Suprapubic skin (tissue), 4 donors: ENCODE results near the gene AGL. TPM values are rescaled to one million over a fixed set of nuclear protein-coding genes. Genes with fewer than 3 reads are reported as not detected.
A peak's percentile ranks its signal among the peaks of the same experiment; 100 is the strongest.
"Not testable (repeated sequence)": the region's sequence is repeated elsewhere in the genome, so short reads cannot be mapped to it uniquely, and the experiment has no call there.

Source experiments
- DNase-seq, 2 donors: peaks; one replicate each; pipeline ENCODE4 v3.0.0-alpha.2; 2019; ENCODE audit warnings: low spot score in 2 of 2
- H3K27ac ChIP-seq: fragments of 200-600 bp; sonication (generic); one replicate; pipeline ENCODE4 v1.5.1; 2019
- H3K27me3 ChIP-seq: fragments of 200-600 bp; sonication (generic); one replicate; pipeline ENCODE4 v1.5.1; 2019
- H3K36me3 ChIP-seq: fragments of 200-600 bp; sonication (generic); one replicate; pipeline ENCODE4 v1.5.1; 2019
- H3K4me1 ChIP-seq: fragments of 200-600 bp; sonication (generic); one replicate; pipeline ENCODE4 v1.5.1; 2019
- H3K4me3 ChIP-seq: fragments of 200-600 bp; sonication (generic); one replicate; pipeline ENCODE4 v1.5.1; 2019; ENCODE audit warnings: mild to moderate bottlenecking
- H3K9me3 ChIP-seq: fragments of 200-600 bp; sonication (generic); one replicate; pipeline ENCODE4 v1.5.1; 2019
- POLR2AphosphoS5 ChIP-seq, 3 donors: sonication (generic); formaldehyde crosslinking; IDR thresholded peaks; one replicate each; pipeline ENCODE4 v1.6.1; 2017; ENCODE audit warnings: antibody characterized with exemption in 3 of 3
- WGBS: methylation state at CpG from one replicate; pipeline ENCODE4 v1.1.5; 2018; 5-methylcytosine and 5-hydroxymethylcytosine counted together
- total RNA-seq, 4 donors: library from RNA; depleted of rRNA; stranded (reverse); fragments of >200 nt; gene quantifications; one replicate each; pipeline ENCODE4 v1.1.0, GENCODE V29; 2016

AGL gene
- total RNA-seq, 4 donors from 2014 or later: 7.7 to 17.8 (median 13.8) TPM

- Histone ChIP-seq H3K9me3 (no peaks in the 10 kb centered on the region), H3K27me3 (no peaks in the 10 kb centered on the region), H3K27ac (no peak overlapping the region), H3K4me3 (peak overlapping the region; percentile 80), H3K36me3 (peaks cover 10% of the 10 kb centered on the region), H3K4me1 (peaks cover 18% of the 10 kb centered on the region)
- WGBS: 48% methylated on average over 7 of the region's 7 CpGs
- DNase-seq: no peak
- TF ChIP-seq POLR2AphosphoS5 (IDR thresholded peaks at IDR 0.05): no peak
Observed at GRCh38 chr1:99970713-99971255, 120.6 kb downstream of the AGL start.

- H3K4me3 ChIP-seq, H3K27me3 ChIP-seq, H3K27ac ChIP-seq, H3K9me3 ChIP-seq, DNase-seq: not testable (repeated sequence)
- H3K4me1 ChIP-seq: peaks cover 18% of the 10 kb centered on the region
- H3K36me3 ChIP-seq: peaks cover 13% of the 10 kb centered on the region
- WGBS: 87% methylated on average over 7 of the region's 7 CpGs
Observed at GRCh38 chr1:99972066-99972465, 121.9 kb downstream of the AGL start.

Other genes starting within 250 kb of the AGL start
- gene PALMD, start 204.2 kb upstream of the AGL start, total RNA-seq: 100 to 1,000 TPM; 111 to 183 (median 138) TPM
- 10 to 100 TPM; 25.4 to 34.4 (median 30.5) TPM for gene FRRS1, start 83.7 kb upstream of the AGL start, total RNA-seq
- gene SLC35A3, start 119.6 kb downstream of the AGL start, total RNA-seq: 10 to 100 TPM; 14.3 to 23.5 (median 17.2) TPM